HuH-7.5 (cell line): ENCODE results near the gene IGFL1.
"Not testable (repeated sequence)": the region's sequence is repeated elsewhere in the genome, so short reads cannot be mapped to it uniquely, and the experiment has no call there.

Experiments
- DNase-seq: peaks from one replicate; pipeline ENCODE4 v3.0.0; 2011; ENCODE audit warnings: low spot score

Gene IGFL1

DNA sequence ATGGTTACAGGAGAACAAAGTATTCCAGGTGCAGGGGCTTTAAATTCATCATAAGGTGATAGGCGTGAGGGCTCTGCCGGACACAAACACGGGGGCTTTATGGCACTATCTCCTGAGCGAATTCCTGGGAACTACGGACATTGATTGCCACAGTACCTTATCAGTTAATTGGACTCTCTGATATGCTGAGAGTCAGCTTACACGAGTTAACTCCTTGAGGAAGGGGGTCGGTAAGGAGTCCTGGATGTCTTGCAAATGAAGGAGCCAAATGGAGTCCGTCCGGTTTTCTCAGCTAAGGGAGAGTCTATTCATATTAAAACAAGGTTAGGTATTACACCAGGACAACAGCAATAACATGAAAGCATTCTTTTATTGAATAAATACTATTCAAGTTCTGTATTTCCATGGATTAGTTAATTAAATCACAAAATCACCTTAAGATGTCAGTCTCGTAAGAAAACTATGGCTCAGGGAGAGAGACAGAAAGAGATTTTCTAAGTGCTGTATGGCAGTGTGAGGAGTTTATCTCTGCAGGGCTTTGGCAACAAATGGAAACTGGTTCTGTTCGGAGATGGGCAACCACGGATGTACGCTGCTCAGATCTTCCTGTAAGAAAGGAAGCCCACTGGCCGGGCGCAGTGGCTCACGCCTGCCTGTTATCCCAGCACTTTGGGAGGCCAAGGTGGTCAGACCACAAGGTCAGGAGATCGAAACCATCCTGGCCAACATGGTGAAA lies 41.1 kb downstream of the IGFL1 start:
- no peak for DNase-seq

DNA sequence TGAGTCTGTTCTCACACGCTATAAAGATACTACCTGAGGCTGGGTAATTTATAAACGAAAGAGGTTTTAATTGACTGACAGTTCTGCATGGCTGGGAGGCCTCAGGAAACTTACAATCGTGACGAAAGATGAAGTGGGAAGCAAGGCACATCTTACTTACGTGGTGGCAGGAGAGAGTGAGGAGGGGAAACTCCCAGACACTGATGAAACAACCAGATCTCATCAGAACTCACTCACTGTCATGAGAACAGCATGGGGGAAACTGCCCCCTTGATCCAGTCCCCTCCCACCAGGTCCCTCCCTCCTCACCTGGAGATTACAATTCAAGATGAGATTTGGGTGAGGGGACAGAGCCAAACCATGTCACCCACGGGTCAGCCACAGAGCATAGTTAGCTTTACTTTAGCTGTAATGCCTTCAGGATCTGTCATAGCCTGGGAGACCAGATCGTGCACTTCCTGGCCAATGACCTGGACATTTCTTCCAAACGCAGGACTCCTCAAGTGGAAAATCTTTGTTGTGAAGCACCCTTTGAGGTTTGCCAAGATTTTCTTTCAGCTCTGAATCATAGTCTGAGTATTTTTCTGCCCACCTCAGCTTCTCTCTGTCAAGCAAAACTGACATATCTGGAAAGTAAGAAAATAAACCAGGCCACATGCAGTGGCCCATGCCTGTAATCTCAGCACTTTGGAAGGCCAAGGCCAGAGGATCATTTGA lies 42.1 kb downstream of the IGFL1 start:
- DNase-seq, result no peak

DNA sequence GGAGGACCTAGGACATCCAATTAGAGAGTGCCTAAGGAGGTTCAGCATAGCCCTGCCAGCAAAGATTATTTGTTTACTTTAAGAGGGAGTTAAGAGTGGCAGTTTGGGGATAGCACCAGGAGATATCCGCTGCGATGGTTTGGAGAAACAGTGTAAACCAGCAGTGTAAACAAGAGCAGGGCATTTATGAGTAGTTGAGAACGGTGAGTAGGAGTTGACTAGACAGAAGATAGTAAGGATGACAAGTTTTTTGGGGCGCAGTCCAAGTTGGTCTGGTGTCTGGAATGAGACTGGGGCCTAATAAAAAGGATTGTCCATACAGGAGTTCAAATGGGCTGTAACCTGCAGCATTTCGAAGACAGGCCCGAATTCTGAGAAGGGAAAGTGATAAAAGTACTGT lies 44.4 kb downstream of the IGFL1 start:
- DNase-seq, result not testable (repeated sequence)

DNA sequence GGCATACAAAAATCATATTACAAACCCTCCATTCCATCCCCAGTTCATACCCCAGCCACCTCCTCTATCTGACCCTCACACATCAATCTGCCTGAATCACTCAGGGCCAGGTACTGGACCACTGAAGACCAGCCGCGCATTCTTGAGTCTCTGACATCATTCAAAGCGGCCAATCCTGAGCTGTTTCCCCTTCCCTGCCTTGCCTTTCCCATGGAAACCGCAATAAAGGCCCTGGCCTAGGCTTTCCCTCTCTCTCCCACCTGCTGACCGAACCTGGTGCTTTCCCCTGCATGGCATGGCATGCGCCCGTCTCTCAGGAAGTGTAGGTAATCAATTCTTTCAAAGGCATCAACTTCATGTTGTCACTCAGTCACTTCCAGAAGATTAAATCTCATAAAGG lies 49.6 kb downstream of the IGFL1 start:
- DNase-seq, result no peak
